HUES6 (cell line): ENCODE results near the gene CHTF8.
A peak's percentile ranks its signal among the peaks of the same experiment; 100 is the strongest.
"Not testable (repeated sequence)": the region's sequence is repeated elsewhere in the genome, so short reads cannot be mapped to it uniquely, and the experiment has no call there.

Source experiments
- H3K27ac ChIP-seq: 2 replicates; pipeline ENCODE4 v1.7.0; 2013; ENCODE audit warnings: low read depth, mild to moderate bottlenecking, low read length, inconsistent platforms
- H3K27me3 ChIP-seq: 2 replicates; pipeline ENCODE4 v1.6.1; 2013; ENCODE audit warnings: low read length; ENCODE audit not compliant: control insufficient read depth, insufficient read depth
- H3K36me3 ChIP-seq: 2 replicates; pipeline ENCODE4 v1.6.1; 2013; ENCODE audit warnings: low read length; ENCODE audit not compliant: control insufficient read depth, insufficient read depth
- H3K4me1 ChIP-seq: 2 replicates; pipeline ENCODE4 v1.6.1; 2013; ENCODE audit warnings: low read length; ENCODE audit not compliant: control insufficient read depth, insufficient read depth
- H3K4me3 ChIP-seq: 2 replicates; pipeline ENCODE4 v1.5.1; 2013; ENCODE audit warnings: low read depth, low read length
- H3K9ac ChIP-seq: one replicate; pipeline ENCODE4 v1.6.1; 2013; ENCODE audit warnings: mild to moderate bottlenecking, low read length
- H3K9me3 ChIP-seq: 2 replicates; pipeline ENCODE4 v1.6.1; 2013; ENCODE audit warnings: low read depth, low read length; ENCODE audit not compliant: control insufficient read depth, insufficient read depth

CHTF8 gene

GRCh38 chr16:69133373-69133954, 1.1 kb upstream of the CHTF8 start:
- Histone ChIP-seq H3K9ac (peak overlapping the region; percentile 89), H3K27me3 (no peaks in the 10 kb centered on the region), H3K36me3 (peaks cover 45% of the 10 kb centered on the region), H3K27ac (no peak overlapping the region), H3K9me3 (no peaks in the 10 kb centered on the region), H3K4me3 (peak overlapping the region; percentile 91), H3K4me1 (peaks cover 14% of the 10 kb centered on the region)

DNA sequence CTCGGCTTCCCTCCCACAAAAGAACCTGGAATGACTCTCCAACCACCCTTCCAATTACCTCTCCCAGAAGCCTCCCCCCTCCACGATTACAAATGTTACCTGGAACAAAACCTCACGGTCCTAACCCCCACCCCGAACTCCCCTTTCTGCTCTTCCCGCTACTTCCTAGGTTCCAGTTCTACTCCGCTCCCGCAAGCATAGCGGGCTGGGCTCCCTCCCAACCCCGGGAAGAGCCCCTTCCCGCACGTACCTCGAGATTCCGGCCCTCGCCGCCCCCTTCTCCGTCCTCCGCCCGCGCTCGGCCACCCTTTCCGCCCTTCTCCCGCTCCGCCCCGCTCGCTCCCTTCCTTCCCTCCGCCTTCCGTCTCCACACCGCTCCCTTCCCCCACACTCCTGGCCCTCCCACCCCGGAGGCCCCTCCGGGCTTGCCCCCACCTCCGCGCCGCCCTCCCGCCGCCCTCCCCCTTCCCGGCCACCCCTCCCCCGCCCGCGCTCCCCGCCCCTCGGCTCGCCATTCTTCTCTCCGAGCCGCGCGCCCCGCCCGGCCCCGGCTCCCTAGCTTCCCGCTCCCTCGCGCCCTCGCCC, 457 bp downstream of the CHTF8 start:
- H3K27me3 ChIP-seq = no peaks in the 10 kb centered on the region
- peaks cover 35% of the 10 kb centered on the region for H3K36me3 ChIP-seq
- peak overlapping the region; percentile 91 for H3K4me3 ChIP-seq
- peak overlapping the region; percentile 97 for H3K27ac ChIP-seq
- H3K4me1 ChIP-seq = peaks cover 14% of the 10 kb centered on the region
- no peaks in the 10 kb centered on the region for H3K9me3 ChIP-seq
- peak overlapping the region; percentile 95 for H3K9ac ChIP-seq

- H3K4me3 ChIP-seq = peak overlapping the region; percentile 91
- peak overlapping the region; percentile 97 for H3K27ac ChIP-seq
- peaks cover 14% of the 10 kb centered on the region for H3K4me1 ChIP-seq
- no peaks in the 10 kb centered on the region for H3K9me3 ChIP-seq
- H3K9ac ChIP-seq = peak overlapping the region; percentile 95
- peaks cover 33% of the 10 kb centered on the region for H3K36me3 ChIP-seq
- no peaks in the 10 kb centered on the region for H3K27me3 ChIP-seq
Observed at GRCh38 chr16:69131167-69131838, 1.1 kb downstream of the CHTF8 start.

- Histone ChIP-seq H3K4me1 (peaks cover 14% of the 10 kb centered on the region), H3K4me3 (peak overlapping the region; percentile 91), H3K9ac (no peak overlapping the region), H3K27me3 (no peaks in the 10 kb centered on the region), H3K36me3 (peaks cover 30% of the 10 kb centered on the region), H3K27ac (no peak overlapping the region), H3K9me3 (no peaks in the 10 kb centered on the region)
Observed at GRCh38 chr16:69130461-69130860, 1.9 kb downstream of the CHTF8 start.

DNA sequence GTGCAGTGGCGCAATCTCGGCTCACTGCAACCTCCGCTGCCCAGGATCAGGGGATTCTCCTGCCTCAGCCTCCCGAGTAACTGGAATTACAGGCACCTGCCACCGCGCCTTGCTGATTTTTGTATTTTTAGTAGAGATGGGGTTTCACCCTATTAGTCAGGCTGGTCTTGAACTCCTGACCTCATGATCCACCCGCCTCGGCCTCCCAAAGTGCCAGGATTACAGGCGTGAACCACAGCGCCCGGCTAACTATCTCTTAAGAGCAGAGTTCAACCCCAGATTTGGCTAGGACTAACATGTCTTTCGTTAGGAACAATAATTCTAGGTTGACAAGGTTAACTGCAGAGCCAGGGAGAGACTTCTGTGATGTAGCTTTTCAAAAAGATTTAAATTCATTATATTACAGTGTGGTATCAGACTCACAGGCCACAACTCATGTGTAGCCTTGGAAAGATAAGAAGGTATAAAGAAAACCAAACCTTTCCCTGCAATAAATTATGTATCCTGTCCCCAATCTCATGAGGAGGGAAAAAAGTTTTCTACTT, 4.3 kb downstream of the CHTF8 start:
- no peaks in the 10 kb centered on the region for H3K9me3 ChIP-seq
- peaks cover 9% of the 10 kb centered on the region; the same call in 1 of the 2 replicates for H3K4me1 ChIP-seq
- H3K27ac ChIP-seq = no peak overlapping the region
- H3K4me3 ChIP-seq = no peak overlapping the region
- no peaks in the 10 kb centered on the region for H3K27me3 ChIP-seq
- H3K9ac ChIP-seq = no peak overlapping the region
- peaks cover 24% of the 10 kb centered on the region for H3K36me3 ChIP-seq

- peaks cover 27% of the 10 kb centered on the region for H3K36me3 ChIP-seq
- not testable (repeated sequence) for H3K27ac ChIP-seq, H3K4me3 ChIP-seq, H3K4me1 ChIP-seq, H3K9ac ChIP-seq, H3K27me3 ChIP-seq, H3K9me3 ChIP-seq
Observed at GRCh38 chr16:69126801-69127200, 5.6 kb downstream of the CHTF8 start.

DNA sequence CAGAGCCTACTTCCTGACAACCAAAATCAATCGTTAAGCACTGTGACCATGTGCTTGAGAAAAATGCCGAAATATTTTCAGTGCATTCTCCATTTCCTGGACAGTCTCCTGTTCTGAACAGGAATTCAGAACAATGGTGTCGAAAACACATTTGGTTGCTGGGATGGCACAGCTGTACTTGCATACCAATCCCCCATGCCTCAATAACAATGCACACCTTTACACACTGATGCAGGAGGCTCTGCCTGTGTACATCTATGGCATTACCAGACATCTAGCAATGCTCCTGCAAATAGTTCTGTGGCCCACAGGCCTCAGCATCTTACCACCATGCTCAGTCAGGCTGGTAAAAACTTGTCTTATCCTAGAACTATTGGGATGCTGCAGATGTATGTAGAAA, 6.2 kb downstream of the CHTF8 start:
- H3K27ac ChIP-seq = no peak overlapping the region
- H3K4me3 ChIP-seq = no peak overlapping the region
- H3K4me1 ChIP-seq = peaks cover 9% of the 10 kb centered on the region; the same call in 1 of the 2 replicates
- H3K9me3 ChIP-seq = no peaks in the 10 kb centered on the region
- H3K9ac ChIP-seq = no peak overlapping the region
- peaks cover 29% of the 10 kb centered on the region for H3K36me3 ChIP-seq
- no peaks in the 10 kb centered on the region for H3K27me3 ChIP-seq

DNA sequence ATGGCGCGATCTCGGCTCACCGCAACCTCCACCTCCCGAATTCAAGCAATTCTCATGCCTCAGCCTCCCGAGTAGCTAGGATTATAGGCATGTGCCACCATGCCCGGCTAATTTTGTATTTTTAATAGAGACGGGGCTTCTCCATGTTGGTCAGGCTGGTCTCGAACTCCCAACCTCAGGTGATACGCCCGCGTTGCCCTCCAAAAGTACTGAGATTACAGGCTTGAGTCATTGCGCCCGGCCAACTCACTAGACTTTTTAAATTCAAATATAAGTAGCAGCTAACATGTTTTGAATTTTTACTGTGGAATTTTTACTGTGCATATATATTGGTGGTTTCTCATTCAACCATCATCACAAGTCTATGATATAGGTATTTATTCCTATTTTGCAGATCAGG, 7.4 kb downstream of the CHTF8 start:
- H3K9ac ChIP-seq, H3K4me1 ChIP-seq, H3K4me3 ChIP-seq, H3K27me3 ChIP-seq, H3K27ac ChIP-seq, H3K9me3 ChIP-seq: not testable (repeated sequence)
- H3K36me3 ChIP-seq = peaks cover 42% of the 10 kb centered on the region

GRCh38 chr16:69124406-69124805, 8.0 kb downstream of the CHTF8 start:
- not testable (repeated sequence) for H3K9me3 ChIP-seq, H3K4me1 ChIP-seq, H3K27me3 ChIP-seq, H3K27ac ChIP-seq, H3K4me3 ChIP-seq, H3K9ac ChIP-seq
- peaks cover 44% of the 10 kb centered on the region for H3K36me3 ChIP-seq

DNA sequence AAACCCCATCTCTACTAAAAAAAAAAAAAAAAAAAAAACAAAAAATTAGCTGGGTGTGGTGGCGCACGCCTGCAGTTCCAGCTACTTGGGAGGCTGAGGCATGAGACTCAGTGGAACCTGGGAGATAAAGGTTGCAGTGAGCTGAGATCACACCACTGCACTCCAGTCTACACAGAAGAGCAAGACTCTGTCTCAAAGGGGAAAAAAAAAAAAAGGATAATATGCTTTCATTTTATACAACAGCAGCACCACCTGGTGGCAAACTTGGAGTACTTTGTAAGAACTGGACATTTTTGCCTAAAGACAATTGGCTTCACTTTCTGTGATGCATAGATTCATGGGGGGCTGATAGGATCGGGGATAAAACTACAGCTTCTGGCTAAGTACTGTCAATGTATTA, 8.5 kb downstream of the CHTF8 start:
- H3K27me3 ChIP-seq = no peaks in the 10 kb centered on the region
- no peaks in the 10 kb centered on the region for H3K4me1 ChIP-seq
- H3K36me3 ChIP-seq = peaks cover 49% of the 10 kb centered on the region
- H3K9me3 ChIP-seq = no peaks in the 10 kb centered on the region
- no peak overlapping the region for H3K4me3 ChIP-seq
- H3K9ac ChIP-seq = no peak overlapping the region
- no peak overlapping the region for H3K27ac ChIP-seq

DNA sequence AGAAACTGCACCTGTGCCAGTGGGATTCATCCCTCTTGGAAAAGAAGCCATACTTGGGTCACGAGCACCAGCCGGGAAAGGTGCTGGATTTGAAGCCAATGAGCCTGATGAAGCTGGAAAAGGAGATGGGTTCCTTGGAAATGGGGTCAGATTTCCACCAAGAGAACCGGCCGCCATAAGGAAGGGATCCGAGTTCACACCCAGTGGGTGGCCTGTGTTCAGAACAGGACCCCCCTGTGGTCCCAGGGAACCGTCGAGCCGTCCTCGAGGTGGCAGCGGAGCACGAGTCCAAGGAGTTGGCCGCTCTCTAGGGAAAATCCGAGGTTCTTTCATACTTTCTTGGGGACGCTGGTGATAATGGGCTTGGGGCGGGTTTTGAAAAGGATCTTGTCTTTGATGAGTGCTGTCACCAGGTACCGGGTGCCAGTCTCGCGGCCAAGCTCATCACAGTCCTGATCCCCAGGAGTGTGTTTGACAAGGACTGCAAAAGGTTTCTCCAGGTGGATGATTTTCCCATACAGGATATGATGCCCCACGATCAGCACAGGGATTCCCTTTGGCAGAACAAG, 12.2 kb downstream of the CHTF8 start:
- Histone ChIP-seq H3K9me3 (no peaks in the 10 kb centered on the region), H3K36me3 (peaks cover 72% of the 10 kb centered on the region), H3K9ac (no peak overlapping the region), H3K27ac (no peak overlapping the region), H3K27me3 (no peaks in the 10 kb centered on the region), H3K4me1 (no peaks in the 10 kb centered on the region), H3K4me3 (no peak overlapping the region)
